Esophagus muscularis mucosa (tissue), 4 donors: ENCODE measurements around the gene NDUFS3. TPM values are rescaled to one million over a fixed set of nuclear protein-coding genes. Genes with fewer than 3 reads are reported as not detected.

Source experiments
- DNase-seq: peaks from one replicate; pipeline ENCODE4 v3.0.0-alpha.2; 2017; ENCODE audit errors: extremely low spot score
- H3K27ac ChIP-seq, 4 donors: fragments of 200-600 bp; sonication (generic); replicated peaks in 1 of 4; 1 replicate in 3 of 4; 2 replicates in 1 of 4; pipeline ENCODE4 v1.5.1; 2016 to 2019; ENCODE audit warnings: mild to moderate bottlenecking in 1 of 4
- H3K27me3 ChIP-seq, 4 donors: fragments of 200-600 bp; sonication (generic); one replicate each; pipeline versions ENCODE4 v1.5.1 to v1.6.0; 2016 to 2019
- H3K36me3 ChIP-seq, 4 donors: fragments of 200-600 bp; sonication (generic); one replicate each; pipeline ENCODE4 v1.5.1; 2016 to 2019
- H3K4me1 ChIP-seq, 4 donors: fragments of 200-600 bp; sonication (generic); one replicate each; pipeline ENCODE4 v1.5.1; 2016 to 2019
- H3K4me3 ChIP-seq, 4 donors: fragments of 200-600 bp; sonication (generic); 1 replicate in 2 of 4; 2 replicates in 2 of 4; pipeline ENCODE4 v1.5.1; 2016 to 2019; ENCODE audit warnings: mild to moderate bottlenecking in 4 of 4, moderate library complexity in 1 of 4
- H3K9me3 ChIP-seq, 4 donors: fragments of 200-600 bp; sonication (generic); 1 replicate in 3 of 4; 2 replicates in 1 of 4; pipeline ENCODE4 v1.5.1; 2016 to 2019
- EP300 ChIP-seq: sonication (generic); formaldehyde crosslinking; IDR thresholded peaks from one replicate; pipeline ENCODE4 v1.6.1; 2017; ENCODE audit warnings: antibody characterized with exemption
- POLR2A ChIP-seq: fragments of 450-650 bp; IDR thresholded peaks from one replicate; pipeline ENCODE4 v1.6.1; 2017; ENCODE audit warnings: antibody characterized with exemption, moderate library complexity, mild to moderate bottlenecking, low read depth
- POLR2AphosphoS5 ChIP-seq, 2 donors: sonication (generic); formaldehyde crosslinking; IDR thresholded peaks; one replicate each; pipeline ENCODE4 v1.6.1; 2017; ENCODE audit warnings: antibody characterized with exemption in 2 of 2
- WGBS: methylation state at CpG from one replicate; pipeline ENCODE4 v1.1.5; 2018; 5-methylcytosine and 5-hydroxymethylcytosine counted together
- intact Hi-C: fragments of 100-400 bp; cut with DNase I; formaldehyde crosslinking; loops from one replicate; pipeline ENCODE4 v1.15.1; 2023
- total RNA-seq, 4 donors: library from RNA; depleted of rRNA; stranded (reverse); fragments of >200 nt; gene quantifications; one replicate each; pipeline versions ENCODE4 v1.1.0 to v1.2.1, GENCODE V29; 2016
- TF ChIP-seq, protein P1 (sequence below), 3 experiments: fragments of 200-600 bp in 2 of 3; fragments of 450-650 bp in 1 of 3; sonication (generic) in 2 of 3; IDR thresholded peaks; one replicate each; pipeline ENCODE4 v1.5.1; 2017 to 2019; ENCODE audit warnings: antibody characterized with exemption in 3 of 3, mild to moderate bottlenecking in 2 of 3, moderate library complexity in 1 of 3

Gene NDUFS3
- total RNA-seq, 4 donors from 2014 or later: 53.5 to 76.7 (median 72.0) TPM

DNA sequence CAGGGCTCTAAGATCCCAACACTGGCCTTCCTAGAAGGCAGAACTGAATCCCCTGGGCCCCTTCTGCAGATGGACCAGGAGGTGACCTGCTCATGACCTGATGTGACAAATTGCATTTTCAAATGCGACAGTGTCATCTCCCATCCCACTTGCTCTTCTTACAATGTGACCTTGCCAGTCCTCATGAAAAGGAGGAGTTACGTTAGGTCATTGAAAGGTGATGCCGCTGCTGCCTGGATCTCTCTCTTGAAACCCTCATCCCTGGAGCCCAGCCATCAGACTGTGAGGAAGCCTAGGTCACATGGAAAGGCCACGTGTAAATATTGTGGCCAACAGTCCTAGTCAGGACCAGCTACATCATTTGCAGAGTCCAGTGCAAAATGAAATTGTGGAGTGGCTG lies 21.0 kb downstream of the NDUFS3 start:
- DNase-seq: no peak
- H3K4me1 ChIP-seq: peaks cover 0 to under 1% (median 0%) of the 10 kb centered on the region in 4 donors
- H3K27ac ChIP-seq: no peak overlapping the region
- intact Hi-C loops: no loop called here
- H3K9me3 ChIP-seq: no peaks in the 10 kb centered on the region
- TF ChIP-seq, protein P1, sequence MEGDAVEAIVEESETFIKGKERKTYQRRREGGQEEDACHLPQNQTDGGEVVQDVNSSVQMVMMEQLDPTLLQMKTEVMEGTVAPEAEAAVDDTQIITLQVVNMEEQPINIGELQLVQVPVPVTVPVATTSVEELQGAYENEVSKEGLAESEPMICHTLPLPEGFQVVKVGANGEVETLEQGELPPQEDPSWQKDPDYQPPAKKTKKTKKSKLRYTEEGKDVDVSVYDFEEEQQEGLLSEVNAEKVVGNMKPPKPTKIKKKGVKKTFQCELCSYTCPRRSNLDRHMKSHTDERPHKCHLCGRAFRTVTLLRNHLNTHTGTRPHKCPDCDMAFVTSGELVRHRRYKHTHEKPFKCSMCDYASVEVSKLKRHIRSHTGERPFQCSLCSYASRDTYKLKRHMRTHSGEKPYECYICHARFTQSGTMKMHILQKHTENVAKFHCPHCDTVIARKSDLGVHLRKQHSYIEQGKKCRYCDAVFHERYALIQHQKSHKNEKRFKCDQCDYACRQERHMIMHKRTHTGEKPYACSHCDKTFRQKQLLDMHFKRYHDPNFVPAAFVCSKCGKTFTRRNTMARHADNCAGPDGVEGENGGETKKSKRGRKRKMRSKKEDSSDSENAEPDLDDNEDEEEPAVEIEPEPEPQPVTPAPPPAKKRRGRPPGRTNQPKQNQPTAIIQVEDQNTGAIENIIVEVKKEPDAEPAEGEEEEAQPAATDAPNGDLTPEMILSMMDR (IDR thresholded peaks at IDR 0.05): no peak
- TF ChIP-seq POLR2A (no peak), POLR2AphosphoS5 (IDR thresholded peaks at IDR 0.05) (no peak), EP300 (no peak)
- H3K4me3 ChIP-seq: no peak overlapping the region
- H3K27me3 ChIP-seq: peaks cover 0 to 6% (median 0%) of the 10 kb centered on the region in 4 donors
- no peaks in the 10 kb centered on the region for H3K36me3 ChIP-seq
- 69% methylated on average over 4 of the region's 4 CpGs for WGBS

DNA sequence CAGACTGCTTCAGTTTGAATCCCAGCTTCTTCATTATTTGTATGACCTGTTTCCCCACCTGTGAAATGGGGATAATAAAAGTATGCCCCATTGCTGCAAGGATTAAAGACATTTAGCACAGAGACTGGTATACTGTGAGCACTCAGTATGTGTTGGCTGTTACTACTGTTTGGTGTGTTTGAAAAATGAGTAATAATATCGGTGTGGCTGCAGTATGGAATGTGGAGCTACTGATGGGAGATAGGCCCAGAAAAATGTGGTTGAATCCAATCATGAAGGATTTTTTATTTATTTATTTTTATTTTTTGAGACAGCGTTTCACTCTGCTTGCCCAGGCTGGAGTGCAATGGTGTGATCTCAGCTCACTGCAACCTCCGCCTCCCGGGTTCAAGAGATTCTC lies 24.4 kb downstream of the NDUFS3 start:
- no peak for DNase-seq
- intact Hi-C loops: no loop called here
- Histone ChIP-seq H3K27ac (no peak overlapping the region), H3K9me3 (no peaks in the 10 kb centered on the region), H3K36me3 (peaks cover 0 to 3% (median 0%) of the 10 kb centered on the region in 4 donors), H3K4me3 (no peak overlapping the region), H3K27me3 (no peaks in the 10 kb centered on the region), H3K4me1 (peaks cover 0 to 25% (median 3%) of the 10 kb centered on the region in 4 donors)
- TF ChIP-seq EP300: no peak
- no peak for TF ChIP-seq POLR2A
- TF ChIP-seq, protein P1 (IDR thresholded peaks at IDR 0.05): no peak
- no peak for TF ChIP-seq POLR2AphosphoS5 (IDR thresholded peaks at IDR 0.05)
- WGBS: 96% methylated on average over 4 of the region's 4 CpGs

- H3K27ac ChIP-seq: no peak overlapping the region
- H3K36me3 ChIP-seq: peaks cover 0 to 18% (median 6%) of the 10 kb centered on the region in 4 donors
- WGBS: 84% methylated on average over 3 of the region's 3 CpGs
- H3K4me1 ChIP-seq: peaks cover 0 to 27% (median 3%) of the 10 kb centered on the region in 4 donors
- DNase-seq: no peak
- TF ChIP-seq EP300 (no peak), POLR2A (no peak), POLR2AphosphoS5 (IDR thresholded peaks at IDR 0.05) (no peak)
- TF ChIP-seq, protein P1 (IDR thresholded peaks at IDR 0.05): no peak
- intact Hi-C loops: no loop called here
- H3K9me3 ChIP-seq: no peaks in the 10 kb centered on the region
- H3K27me3 ChIP-seq: no peaks in the 10 kb centered on the region
- H3K4me3 ChIP-seq: no peak overlapping the region
Observed at GRCh38 chr11:47605921-47606320, 27.0 kb downstream of the NDUFS3 start.

GRCh38 chr11:47606731-47607130 lies 27.9 kb downstream of the NDUFS3 start:
- H3K9me3 ChIP-seq: no peaks in the 10 kb centered on the region
- peaks cover 0 to 26% (median 8%) of the 10 kb centered on the region in 4 donors for H3K36me3 ChIP-seq
- no peak for DNase-seq
- intact Hi-C loops: no loop called here
- peaks cover 0 to 27% (median 3%) of the 10 kb centered on the region in 4 donors for H3K4me1 ChIP-seq
- WGBS: 56% methylated on average over 2 of the region's 5 CpGs
- TF ChIP-seq, protein P1 (IDR thresholded peaks at IDR 0.05): no peak
- TF ChIP-seq POLR2A (no peak), EP300 (no peak), POLR2AphosphoS5 (IDR thresholded peaks at IDR 0.05) (no peak)
- no peaks in the 10 kb centered on the region for H3K27me3 ChIP-seq
- H3K27ac ChIP-seq: no peak overlapping the region
- no peak overlapping the region for H3K4me3 ChIP-seq

- Histone ChIP-seq H3K4me3 (no peak overlapping the region), H3K36me3 (peaks cover 0 to 26% (median 8%) of the 10 kb centered on the region in 4 donors), H3K4me1 (peaks cover 0 to 27% (median 3%) of the 10 kb centered on the region in 4 donors), H3K27me3 (no peaks in the 10 kb centered on the region), H3K9me3 (no peaks in the 10 kb centered on the region), H3K27ac (no peak overlapping the region)
- WGBS: 51% methylated on average over 7 of the region's 7 CpGs
- intact Hi-C loops: no loop called here
- TF ChIP-seq, protein P1 (IDR thresholded peaks at IDR 0.05): no peak
- TF ChIP-seq POLR2AphosphoS5 (IDR thresholded peaks at IDR 0.05): no peak
- TF ChIP-seq POLR2A: no peak
- DNase-seq: no peak
Observed at GRCh38 chr11:47607380-47607779, 28.5 kb downstream of the NDUFS3 start.
